OCI-LY7 (cell line): ENCODE results near the gene EHD2. TPM values are rescaled to one million over a fixed set of nuclear protein-coding genes. Genes with fewer than 3 reads are reported as not detected.

Experiments used
- BruUV-seq: library from RNA; stranded (reverse); fragments of 400-500 nt; replicated peaks from 2 replicates; lab custom pipeline; 2021; lab: Mats Ljungman, UMichigan
- CTCF ChIA-PET: fragments of 300-600 bp; sonication (Branson Sonifier 250); formaldehyde crosslinking; loops from one replicate; lab custom pipeline; 2022; ENCODE audit warnings: antibody characterized with exemption; ENCODE audit not compliant: unreplicated experiment; lab: Charles Lee
- POLR2A ChIA-PET: fragments of 300-600 bp; sonication (Branson Sonifier 250); formaldehyde crosslinking; loops from one replicate; lab custom pipeline; 2022; ENCODE audit warnings: antibody characterized with exemption; lab: Charles Lee
- DNase-seq: peaks from one replicate; pipeline ENCODE4 v3.0.0-alpha.2; 2015; ENCODE audit warnings: low spot score
- H2AFZ ChIP-seq: fragments of 200-600 bp; sonication (generic), shearing (Covaris generic); 2 replicates; pipeline ENCODE4 v1.6.1; 2014; ENCODE audit warnings: mild to moderate bottlenecking, antibody characterized with exemption, low read length, moderate library complexity
- H3K27ac ChIP-seq: fragments of 200-600 bp; sonication (generic); 2 replicates; pipeline ENCODE4 v1.5.1; 2014; ENCODE audit warnings: mixed run types, low read depth, mild to moderate bottlenecking, moderate library complexity, low read length, inconsistent platforms; ENCODE audit not compliant: poor library complexity, severe bottlenecking
- H3K36me3 ChIP-seq: fragments of 200-600 bp; sonication (generic); 2 replicates; pipeline ENCODE4 v1.6.1; 2014; ENCODE audit warnings: mild to moderate bottlenecking, antibody characterized with exemption, low read length, moderate library complexity, mixed read lengths; ENCODE audit not compliant: insufficient read depth
- H3K4me1 ChIP-seq: fragments of 200-600 bp; sonication (generic); 2 replicates; pipeline ENCODE4 v1.5.1; 2014; ENCODE audit warnings: mild to moderate bottlenecking, low read length; ENCODE audit not compliant: insufficient read depth, poor library complexity, severe bottlenecking
- H3K4me2 ChIP-seq: fragments of 200-600 bp; sonication (generic); 2 replicates; pipeline ENCODE4 v1.6.1; 2014; ENCODE audit warnings: mild to moderate bottlenecking, low read length
- H3K4me3 ChIP-seq: fragments of 200-600 bp; sonication (generic); 2 replicates; pipeline ENCODE4 v1.5.1; 2014; ENCODE audit warnings: mild to moderate bottlenecking, low read depth, low read length; ENCODE audit not compliant: poor library complexity, severe bottlenecking
- H3K79me2 ChIP-seq: fragments of 200-600 bp; sonication (generic); 2 replicates; pipeline ENCODE4 v1.6.1; 2016; ENCODE audit warnings: low read depth, mild to moderate bottlenecking, low read length, moderate library complexity, mixed read lengths; ENCODE audit not compliant: insufficient read depth
- H3K9me2 ChIP-seq: fragments of 200-600 bp; sonication (generic); 2 replicates; pipeline ENCODE4 v1.6.1; 2016; ENCODE audit warnings: mild to moderate bottlenecking, low read length, mixed read lengths; ENCODE audit not compliant: insufficient read depth
- H3K9me3 ChIP-seq: fragments of 200-600 bp; sonication (generic); 2 replicates; pipeline ENCODE4 v1.6.1; 2014; ENCODE audit warnings: mild to moderate bottlenecking, mixed run types, low read length, mixed read lengths
- H4K20me1 ChIP-seq: fragments of 200-600 bp; sonication (generic); 2 replicates; pipeline ENCODE4 v1.6.1; 2014; ENCODE audit warnings: mild to moderate bottlenecking, antibody characterized with exemption, low read length, moderate library complexity, mixed read lengths; ENCODE audit not compliant: insufficient read depth
- CTCF ChIP-seq: fragments of 200-600 bp; sonication (generic); conservative IDR thresholded peaks from 2 replicates; pipeline ENCODE4 v1.5.1; 2014; ENCODE audit warnings: mild to moderate bottlenecking, antibody characterized with exemption, low read length, moderate library complexity, mixed read lengths
- EZH2phosphoT487 ChIP-seq: fragments of 200-600 bp; sonication (generic); IDR thresholded peaks from 2 replicates; pipeline ENCODE4 v1.6.1; 2018; ENCODE audit warnings: low read depth, borderline replicate concordance, mild to moderate bottlenecking, mixed run types, antibody characterized with exemption, low read length, moderate library complexity, mixed read lengths
- intact Hi-C: fragments of 100-400 bp; cut with micrococcal nuclease; formaldehyde crosslinking; loops from one replicate; pipeline ENCODE4 v1.10.0; 2022; ENCODE audit not compliant: unreplicated experiment
- total RNA-seq, 2 experiments: library from RNA; depleted of rRNA in 1 of 2; stranded (reverse); fragments of >200 nt in 1 of 2; shearing (Covaris generic) in 1 of 2; gene quantifications; 2 replicates each; pipeline ENCODE4 v1.2.3, GENCODE V29; 2014 to 2022

Gene EHD2
- total RNA-seq, 2 experiments from 2014 or later: not detected

GRCh38 chr19:47720669-47721422 is 7.6 kb downstream of the EHD2 start:
- intact Hi-C loops: no loop called here
- Histone ChIP-seq H3K79me2 (no peaks in the 10 kb centered on the region), H3K27ac (no peak overlapping the region), H3K4me3 (no peak overlapping the region), H4K20me1 (no peaks in the 10 kb centered on the region), H2AFZ (no peak overlapping the region), H3K4me2 (no peak overlapping the region), H3K9me3 (no peaks in the 10 kb centered on the region), H3K4me1 (no peaks in the 10 kb centered on the region), H3K36me3 (no peaks in the 10 kb centered on the region), H3K9me2 (no peaks in the 10 kb centered on the region)
- DNase-seq: no peak
- ChIA-PET POLR2A (no interaction called here), CTCF (no interaction called here)
- BruUV-seq: no TSS peak
- no peak for TF ChIP-seq CTCF
- no peak for TF ChIP-seq EZH2phosphoT487

GRCh38 chr19:47723581-47723940 is 10.3 kb downstream of the EHD2 start:
- H3K27ac ChIP-seq: no peak overlapping the region
- BruUV-seq: no TSS peak
- no peaks in the 10 kb centered on the region for H3K79me2 ChIP-seq
- H2AFZ ChIP-seq: no peak overlapping the region
- intact Hi-C loops: no loop called here
- TF ChIP-seq CTCF (no peak), EZH2phosphoT487 (no peak)
- H3K4me3 ChIP-seq: no peak overlapping the region
- POLR2A ChIA-PET: interaction anchor here (0.6 to 0.7 kb wide), 6 partner anchors 52 to 1282 kb away, joined by 3 to 11 read pairs (median 4); no protein-coding TSS in a partner anchor
- no peaks in the 10 kb centered on the region for H3K4me1 ChIP-seq
- no peak overlapping the region for H3K4me2 ChIP-seq
- no peaks in the 10 kb centered on the region for H3K36me3 ChIP-seq
- H4K20me1 ChIP-seq: no peaks in the 10 kb centered on the region
- H3K9me2 ChIP-seq: no peaks in the 10 kb centered on the region
- no peak for DNase-seq
- CTCF ChIA-PET: interaction anchor here (0.5 to 0.6 kb wide), 2 partner anchors 39 to 1696 kb away, joined by 3 to 6 read pairs; no protein-coding TSS in a partner anchor
- H3K9me3 ChIP-seq: no peaks in the 10 kb centered on the region

GRCh38 chr19:47725759-47726401 is 12.7 kb downstream of the EHD2 start:
- ChIA-PET CTCF (no interaction called here), POLR2A (no interaction called here)
- no peak for DNase-seq
- H2AFZ ChIP-seq: no peak overlapping the region
- no peak overlapping the region for H3K4me2 ChIP-seq
- intact Hi-C loops: no loop called here
- no peak for TF ChIP-seq CTCF
- no peak for TF ChIP-seq EZH2phosphoT487
- H3K79me2 ChIP-seq: no peaks in the 10 kb centered on the region
- no peaks in the 10 kb centered on the region for H3K9me2 ChIP-seq
- H3K4me3 ChIP-seq: no peak overlapping the region
- no peaks in the 10 kb centered on the region for H3K9me3 ChIP-seq
- no TSS peak for BruUV-seq
- H3K4me1 ChIP-seq: no peaks in the 10 kb centered on the region
- no peaks in the 10 kb centered on the region for H4K20me1 ChIP-seq
- no peak overlapping the region for H3K27ac ChIP-seq
- H3K36me3 ChIP-seq: no peaks in the 10 kb centered on the region
